ENCODE data around the gene WHRN.

The WHRN gene

GRCh38 chr9:114417511-114417910 is 87.8 kb downstream of the WHRN start:
- no peak for DNase-seq (ENCODE audit: low spot score)

- no peak for DNase-seq (ENCODE audit: low spot score)
Observed at GRCh38 chr9:114416906-114417305, 88.4 kb downstream of the WHRN start.

- DNase-seq (ENCODE audit: low spot score) = no peak
Observed at GRCh38 chr9:114416290-114416689, 89.0 kb downstream of the WHRN start.

- no peak for DNase-seq (ENCODE audit: low spot score)
Observed at GRCh38 chr9:114414346-114414745, 90.9 kb downstream of the WHRN start.

GRCh38 chr9:114413861-114414301 is 91.4 kb downstream of the WHRN start:
- no peak for DNase-seq (ENCODE audit: low spot score)

GRCh38 chr9:114412048-114412683 is 93.1 kb downstream of the WHRN start:
- DNase-seq (ENCODE audit: low spot score) = no peak

GRCh38 chr9:114411452-114411851 is 93.8 kb downstream of the WHRN start:
- no peak for DNase-seq (ENCODE audit: low spot score)

- no peak for DNase-seq (ENCODE audit: low spot score)
Observed at GRCh38 chr9:114410910-114411309, 94.4 kb downstream of the WHRN start.

GRCh38 chr9:114409842-114410241 is 95.4 kb downstream of the WHRN start:
- DNase-seq (ENCODE audit: low spot score) = no peak

GRCh38 chr9:114409103-114409780 is 96.0 kb downstream of the WHRN start:
- DNase-seq (ENCODE audit: low spot score) = no peak

GRCh38 chr9:114408645-114409044 is 96.6 kb downstream of the WHRN start:
- DNase-seq (ENCODE audit: low spot score) = no peak

- DNase-seq (ENCODE audit: low spot score) = no peak
Observed at GRCh38 chr9:114407889-114408288, 97.4 kb downstream of the WHRN start.

GRCh38 chr9:114406441-114406840 is 98.8 kb downstream of the WHRN start:
- no peak for DNase-seq (ENCODE audit: low spot score)

- DNase-seq (ENCODE audit: low spot score) = peak; percentile 91
Observed at GRCh38 chr9:114405294-114406034, 99.8 kb downstream of the WHRN start.

GRCh38 chr9:114404531-114404930 is 100.7 kb downstream of the WHRN start:
- no peak for DNase-seq (ENCODE audit: low spot score)

GRCh38 chr9:114403153-114403756 is 102.0 kb downstream of the WHRN start:
- no peak for DNase-seq (ENCODE audit: low spot score)

- peak; percentile 91 for DNase-seq (ENCODE audit: low spot score)
Observed at GRCh38 chr9:114401344-114401743, 103.9 kb downstream of the WHRN start.

- no peak for DNase-seq (ENCODE audit: low spot score)
Observed at GRCh38 chr9:114400772-114401171, 104.5 kb downstream of the WHRN start.

GRCh38 chr9:114400219-114400618 is 105.1 kb downstream of the WHRN start:
- no peak for DNase-seq (ENCODE audit: low spot score)

- no peak for DNase-seq (ENCODE audit: low spot score)
Observed at GRCh38 chr9:114399381-114399780, 105.9 kb downstream of the WHRN start.

- DNase-seq (ENCODE audit: low spot score) = peak; percentile 96
Observed at GRCh38 chr9:114397848-114398605, 107.2 kb downstream of the WHRN start.
